RWPE2 (cell line): ENCODE data around the gene PPM1H.

Experiments used
- ATAC-seq: fragments of 200-7000 bp; cut with Tn5 transposase; 3 replicates; pipeline ENCODE4 v1.9.1; 2021; ENCODE audit warnings: low read depth
- DNase-seq: peaks from one replicate; pipeline ENCODE4 v3.0.0-alpha.2; 2020; ENCODE audit warnings: low spot score
- H3K27ac ChIP-seq: fragments of 450-650 bp; 2 replicates; pipeline ENCODE4 v1.5.1; 2017; ENCODE audit warnings: mild to moderate bottlenecking; ENCODE audit not compliant: poor library complexity, severe bottlenecking
- H3K27me3 ChIP-seq: fragments of 250-450 bp; sonication (Bioruptor Pico); 2 replicates; pipeline ENCODE4 v1.5.1; 2021; ENCODE audit warnings: mild to moderate bottlenecking, moderate library complexity; ENCODE audit not compliant: insufficient read depth, poor library complexity, severe bottlenecking
- H3K36me3 ChIP-seq: fragments of 250-450 bp; sonication (Bioruptor Pico); 2 replicates; pipeline ENCODE4 v1.5.1; 2020; ENCODE audit warnings: low read depth, mild to moderate bottlenecking, moderate library complexity
- H3K4me1 ChIP-seq: fragments of 250-450 bp; sonication (Bioruptor Pico); 2 replicates; pipeline ENCODE4 v1.5.1; 2021; ENCODE audit warnings: mild to moderate bottlenecking, moderate library complexity; ENCODE audit not compliant: insufficient read depth, poor library complexity, severe bottlenecking
- H3K4me3 ChIP-seq: fragments of 250-450 bp; sonication (Bioruptor Pico); 2 replicates; pipeline ENCODE4 v1.5.1; 2021; ENCODE audit warnings: mild to moderate bottlenecking, moderate library complexity; ENCODE audit not compliant: severe bottlenecking
- H3K9me3 ChIP-seq: fragments of 250-450 bp; sonication (Bioruptor Pico); 2 replicates; pipeline ENCODE4 v1.5.1; 2021; ENCODE audit warnings: mild to moderate bottlenecking, moderate library complexity; ENCODE audit not compliant: severe bottlenecking
- CTCF ChIP-seq: fragments of 450-650 bp; IDR thresholded peaks from one replicate; pipeline ENCODE4 v1.5.1; 2017; ENCODE audit warnings: mild to moderate bottlenecking, moderate library complexity; ENCODE audit not compliant: poor library complexity, severe bottlenecking

PPM1H gene

GRCh38 chr12:62700091-62700880, 234.7 kb downstream of the PPM1H start:
- no peaks in the 10 kb centered on the region for H3K9me3 ChIP-seq
- no peak overlapping the region for H3K4me3 ChIP-seq
- ATAC-seq (no peak), DNase-seq (no peak)
- no peak for TF ChIP-seq CTCF
- no peaks in the 10 kb centered on the region for H3K36me3 ChIP-seq
- H3K4me1 ChIP-seq, result peaks cover 31% of the 10 kb centered on the region
- H3K27me3 ChIP-seq, result no peaks in the 10 kb centered on the region
- no peak overlapping the region for H3K27ac ChIP-seq

GRCh38 chr12:62698701-62699101, 236.2 kb downstream of the PPM1H start:
- H3K4me1 ChIP-seq, result peaks cover 30% of the 10 kb centered on the region
- no peak for TF ChIP-seq CTCF
- peak overlapping the region; percentile 34 for H3K27ac ChIP-seq
- ATAC-seq (peak; percentile 64), DNase-seq (no peak)
- H3K9me3 ChIP-seq, result no peaks in the 10 kb centered on the region
- H3K4me3 ChIP-seq, result no peak overlapping the region
- H3K36me3 ChIP-seq, result no peaks in the 10 kb centered on the region
- H3K27me3 ChIP-seq, result no peaks in the 10 kb centered on the region

GRCh38 chr12:62697893-62698292, 237.1 kb downstream of the PPM1H start:
- ATAC-seq (no peak), DNase-seq (no peak)
- no peaks in the 10 kb centered on the region for H3K27me3 ChIP-seq
- peak overlapping the region; percentile 34 for H3K27ac ChIP-seq
- H3K4me1 ChIP-seq, result peaks cover 23% of the 10 kb centered on the region
- H3K4me3 ChIP-seq, result no peak overlapping the region
- H3K36me3 ChIP-seq, result no peaks in the 10 kb centered on the region
- no peak for TF ChIP-seq CTCF
- no peaks in the 10 kb centered on the region for H3K9me3 ChIP-seq

GRCh38 chr12:62695696-62696095, 239.3 kb downstream of the PPM1H start:
- ATAC-seq, result no peak
- H3K27ac ChIP-seq, result no peak overlapping the region
- DNase-seq, result no peak
- TF ChIP-seq CTCF, result no peak
- no peaks in the 10 kb centered on the region for H3K9me3 ChIP-seq
- H3K4me1 ChIP-seq, result peaks cover 17% of the 10 kb centered on the region
- no peaks in the 10 kb centered on the region for H3K27me3 ChIP-seq
- no peaks in the 10 kb centered on the region for H3K36me3 ChIP-seq
- no peak overlapping the region for H3K4me3 ChIP-seq

GRCh38 chr12:62694632-62695031, 240.3 kb downstream of the PPM1H start:
- Histone ChIP-seq H3K36me3 (no peaks in the 10 kb centered on the region), H3K4me1 (peaks cover 17% of the 10 kb centered on the region), H3K27ac (no peak overlapping the region), H3K27me3 (no peaks in the 10 kb centered on the region), H3K9me3 (no peaks in the 10 kb centered on the region), H3K4me3 (no peak overlapping the region)
- DNase-seq, result no peak
- ATAC-seq, result no peak
- TF ChIP-seq CTCF, result no peak
